Central memory CD8-positive, alpha-beta T cell (primary cell): ENCODE results near the gene CEP290.

ENCODE experiments used
- ATAC-seq: fragments of 150-1000 bp; cut with Tn5 transposase; replicated peaks from 2 replicates; pipeline ENCODE4 v1.10.0; 2022; ENCODE audit warnings: mild to moderate bottlenecking, moderate FRiP score, moderate number of reproducible peaks; ENCODE audit not compliant: poor library complexity, severe bottlenecking; ENCODE audit errors: extremely low read depth
- DNase-seq, 2 donors: peaks; one replicate each; pipeline ENCODE4 v3.0.0; 2021; ENCODE audit warnings: low spot score in 2 of 2
- H3K27ac Mint-ChIP-seq: one replicate; pipeline ENCODE4 v1.8.0; 2022; ENCODE audit warnings: low read depth, mild to moderate bottlenecking, moderate library complexity, mixed read lengths
- H3K27me3 Mint-ChIP-seq: one replicate; pipeline ENCODE4 v1.8.0; 2022; ENCODE audit warnings: mixed read lengths
- H3K36me3 Mint-ChIP-seq: one replicate; pipeline ENCODE4 v1.8.0; 2022; ENCODE audit warnings: mild to moderate bottlenecking, moderate library complexity, mixed read lengths; ENCODE audit not compliant: insufficient read depth
- H3K4me1 Mint-ChIP-seq: one replicate; pipeline ENCODE4 v1.8.0; 2022; ENCODE audit warnings: mixed read lengths
- H3K4me3 Mint-ChIP-seq: one replicate; pipeline ENCODE4 v1.8.0; 2022; ENCODE audit warnings: mild to moderate bottlenecking, moderate library complexity, mixed read lengths
- H3K9me3 Mint-ChIP-seq: one replicate; pipeline ENCODE4 v1.8.0; 2022; ENCODE audit warnings: mixed read lengths

Gene CEP290, protein sequence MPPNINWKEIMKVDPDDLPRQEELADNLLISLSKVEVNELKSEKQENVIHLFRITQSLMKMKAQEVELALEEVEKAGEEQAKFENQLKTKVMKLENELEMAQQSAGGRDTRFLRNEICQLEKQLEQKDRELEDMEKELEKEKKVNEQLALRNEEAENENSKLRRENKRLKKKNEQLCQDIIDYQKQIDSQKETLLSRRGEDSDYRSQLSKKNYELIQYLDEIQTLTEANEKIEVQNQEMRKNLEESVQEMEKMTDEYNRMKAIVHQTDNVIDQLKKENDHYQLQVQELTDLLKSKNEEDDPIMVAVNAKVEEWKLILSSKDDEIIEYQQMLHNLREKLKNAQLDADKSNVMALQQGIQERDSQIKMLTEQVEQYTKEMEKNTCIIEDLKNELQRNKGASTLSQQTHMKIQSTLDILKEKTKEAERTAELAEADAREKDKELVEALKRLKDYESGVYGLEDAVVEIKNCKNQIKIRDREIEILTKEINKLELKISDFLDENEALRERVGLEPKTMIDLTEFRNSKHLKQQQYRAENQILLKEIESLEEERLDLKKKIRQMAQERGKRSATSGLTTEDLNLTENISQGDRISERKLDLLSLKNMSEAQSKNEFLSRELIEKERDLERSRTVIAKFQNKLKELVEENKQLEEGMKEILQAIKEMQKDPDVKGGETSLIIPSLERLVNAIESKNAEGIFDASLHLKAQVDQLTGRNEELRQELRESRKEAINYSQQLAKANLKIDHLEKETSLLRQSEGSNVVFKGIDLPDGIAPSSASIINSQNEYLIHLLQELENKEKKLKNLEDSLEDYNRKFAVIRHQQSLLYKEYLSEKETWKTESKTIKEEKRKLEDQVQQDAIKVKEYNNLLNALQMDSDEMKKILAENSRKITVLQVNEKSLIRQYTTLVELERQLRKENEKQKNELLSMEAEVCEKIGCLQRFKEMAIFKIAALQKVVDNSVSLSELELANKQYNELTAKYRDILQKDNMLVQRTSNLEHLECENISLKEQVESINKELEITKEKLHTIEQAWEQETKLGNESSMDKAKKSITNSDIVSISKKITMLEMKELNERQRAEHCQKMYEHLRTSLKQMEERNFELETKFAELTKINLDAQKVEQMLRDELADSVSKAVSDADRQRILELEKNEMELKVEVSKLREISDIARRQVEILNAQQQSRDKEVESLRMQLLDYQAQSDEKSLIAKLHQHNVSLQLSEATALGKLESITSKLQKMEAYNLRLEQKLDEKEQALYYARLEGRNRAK (N-terminal part only)

DNA sequence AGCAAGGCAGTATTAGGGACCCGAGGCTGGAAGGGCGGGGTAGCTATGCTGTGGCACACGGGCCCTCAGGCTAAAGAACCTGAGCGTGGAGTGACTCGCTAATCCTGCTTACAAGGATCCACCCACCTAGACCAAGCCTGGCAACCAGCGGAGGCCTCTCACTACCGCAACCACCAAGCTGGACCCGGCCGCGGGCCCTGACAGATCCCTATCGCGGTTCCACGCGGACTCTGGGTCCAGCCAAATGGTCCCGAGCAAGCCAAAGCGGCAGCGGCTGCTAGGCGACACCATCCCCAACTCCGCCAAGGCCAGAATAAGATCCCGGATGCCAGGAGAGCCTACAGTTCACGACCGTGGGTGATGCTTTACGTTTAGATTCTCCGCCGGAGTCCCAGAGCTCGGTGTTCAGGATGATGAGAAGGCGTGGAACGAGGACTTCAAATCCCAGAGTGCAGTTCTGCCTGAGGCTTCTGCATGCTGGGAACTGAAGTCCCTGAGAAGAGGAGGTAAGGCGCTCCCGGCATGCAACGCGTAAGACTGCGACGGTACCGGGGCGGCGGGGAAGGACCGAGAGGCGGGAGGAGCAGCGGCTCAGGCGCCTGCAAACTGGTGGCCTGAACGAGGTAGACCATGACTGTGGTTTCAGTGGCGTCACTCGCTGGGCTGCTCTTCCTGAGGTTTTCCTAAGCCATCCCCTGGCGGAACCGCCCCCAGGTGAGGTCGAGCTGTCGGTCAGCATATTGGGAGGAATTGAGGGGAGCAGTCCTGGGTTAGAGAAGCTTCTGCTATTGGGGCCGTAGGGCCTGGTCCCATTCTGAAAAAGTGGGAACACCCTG lies at the start of gene CEP290, which contains the start of gene TMTC3:
Gene CEP290 (minus strand): TSS at position 315 of the 836 bp plus-strand sequence. CDS start 781 bp downstream, outside the sequence.
Gene TMTC3 (plus strand): TSS at position 534 of the 836 bp plus-strand sequence. CDS start 6,009 bp downstream, outside the sequence.
- H3K36me3 Mint-ChIP-seq: peaks cover 20% of the 10 kb centered on the region
- H3K9me3 Mint-ChIP-seq: no peaks in the 10 kb centered on the region
- DNase-seq (peak; percentile 85 to 91), ATAC-seq (peak; percentile 97)
- H3K27me3 Mint-ChIP-seq: no peaks in the 10 kb centered on the region
- H3K4me1 Mint-ChIP-seq: peaks cover 50% of the 10 kb centered on the region
- peak within 1 kb of the TSS; percentile 95 for H3K27ac Mint-ChIP-seq
- peak within 1 kb of the TSS; percentile 90 for H3K4me3 Mint-ChIP-seq

DNA sequence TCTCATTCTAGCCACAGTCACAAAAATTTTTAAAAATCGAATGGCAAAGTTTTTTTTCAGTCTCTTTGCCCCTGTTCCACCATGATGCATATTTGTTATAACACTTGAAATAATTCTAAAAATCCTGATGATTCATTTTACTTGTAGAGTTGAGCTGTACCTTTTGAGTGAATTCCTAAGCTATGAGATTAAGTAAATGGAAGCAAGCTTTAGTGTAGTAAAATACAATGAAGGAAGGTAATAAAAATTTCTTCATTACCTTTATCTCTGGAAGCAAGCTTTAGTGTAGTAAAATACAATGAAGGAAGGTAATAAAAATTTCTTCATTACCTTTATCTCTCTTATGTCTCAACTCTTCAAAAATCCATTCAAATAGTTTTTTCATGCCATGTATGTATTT lies 46.3 kb upstream of the CEP290 start:
- DNase-seq (no peak), ATAC-seq (no peak)
- Mint-ChIP-seq H3K27ac (no peak overlapping the region), H3K4me1 (no peaks in the 10 kb centered on the region), H3K9me3 (no peaks in the 10 kb centered on the region), H3K36me3 (peaks cover 4% of the 10 kb centered on the region), H3K4me3 (no peak overlapping the region), H3K27me3 (no peaks in the 10 kb centered on the region)

DNA sequence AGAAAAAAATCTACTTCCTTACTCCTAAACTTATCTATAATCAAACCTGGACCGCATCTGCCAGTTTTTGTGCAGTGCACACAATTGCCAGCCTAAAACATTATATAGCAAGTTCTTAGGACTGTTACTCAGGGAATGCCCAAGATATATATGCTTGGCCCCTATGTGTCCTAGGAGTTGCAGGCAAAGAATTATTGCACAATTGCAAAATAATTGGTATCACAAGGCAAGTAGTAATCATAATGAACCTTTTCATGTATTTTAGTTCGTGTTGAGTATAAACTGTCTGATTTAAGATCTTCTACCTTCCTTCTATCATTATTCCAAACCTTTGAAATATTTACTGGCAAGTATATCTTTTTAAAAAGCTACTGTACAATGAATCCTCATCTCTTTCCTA lies 45.7 kb upstream of the CEP290 start:
- Mint-ChIP-seq H3K27me3 (no peaks in the 10 kb centered on the region), H3K36me3 (peaks cover 4% of the 10 kb centered on the region), H3K9me3 (no peaks in the 10 kb centered on the region), H3K4me1 (no peaks in the 10 kb centered on the region), H3K27ac (no peak overlapping the region), H3K4me3 (no peak overlapping the region)
- DNase-seq (no peak), ATAC-seq (no peak)

- DNase-seq: no peak
- Mint-ChIP-seq H3K9me3 (no peaks in the 10 kb centered on the region), H3K27me3 (no peaks in the 10 kb centered on the region), H3K36me3 (peaks cover 7% of the 10 kb centered on the region), H3K27ac (no peak overlapping the region), H3K4me1 (no peaks in the 10 kb centered on the region), H3K4me3 (no peak overlapping the region)
- ATAC-seq: no peak
These were observed 44.1 kb upstream of the CEP290 start for GRCh38 chr12:88185988-88186387.

- no peak for DNase-seq
- Mint-ChIP-seq H3K4me1 (no peaks in the 10 kb centered on the region), H3K27ac (no peak overlapping the region), H3K36me3 (peaks cover 6% of the 10 kb centered on the region), H3K4me3 (no peak overlapping the region), H3K9me3 (no peaks in the 10 kb centered on the region), H3K27me3 (no peaks in the 10 kb centered on the region)
- ATAC-seq: no peak
These were observed 43.4 kb upstream of the CEP290 start for GRCh38 chr12:88185279-88185678.

GRCh38 chr12:88184196-88184595 lies 42.3 kb upstream of the CEP290 start:
- DNase-seq (no peak), ATAC-seq (no peak)
- Mint-ChIP-seq H3K27ac (no peak overlapping the region), H3K9me3 (no peaks in the 10 kb centered on the region), H3K4me1 (no peaks in the 10 kb centered on the region), H3K36me3 (peaks cover 11% of the 10 kb centered on the region), H3K27me3 (no peaks in the 10 kb centered on the region), H3K4me3 (no peak overlapping the region)

GRCh38 chr12:88182416-88182815 lies 40.5 kb upstream of the CEP290 start:
- Mint-ChIP-seq H3K27ac (no peak overlapping the region), H3K4me3 (no peak overlapping the region), H3K36me3 (peaks cover 11% of the 10 kb centered on the region), H3K4me1 (no peaks in the 10 kb centered on the region), H3K9me3 (no peaks in the 10 kb centered on the region), H3K27me3 (no peaks in the 10 kb centered on the region)
- ATAC-seq (no peak), DNase-seq (no peak)

DNA sequence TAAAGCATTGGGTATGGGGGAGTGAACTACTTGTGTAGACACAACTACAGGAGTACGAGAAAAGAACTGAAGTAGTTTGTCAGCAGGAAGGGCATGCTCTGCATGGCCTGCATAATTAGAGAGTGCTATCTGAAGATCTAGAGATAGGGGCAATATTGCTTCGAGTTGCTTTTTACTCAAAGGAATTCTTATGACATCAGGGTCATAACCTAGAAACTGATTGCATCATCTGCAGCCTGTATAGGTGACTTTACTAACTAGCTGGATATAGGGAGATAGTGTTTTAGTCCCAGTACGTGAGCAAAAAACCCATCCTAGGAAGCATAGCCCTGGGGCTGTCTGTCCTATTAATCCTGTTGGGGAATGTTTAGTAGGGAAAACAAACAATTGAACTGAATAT lies 40.0 kb upstream of the CEP290 start:
- no peak overlapping the region for H3K27ac Mint-ChIP-seq
- H3K9me3 Mint-ChIP-seq: no peaks in the 10 kb centered on the region
- DNase-seq (no peak), ATAC-seq (no peak)
- H3K4me1 Mint-ChIP-seq: no peaks in the 10 kb centered on the region
- no peaks in the 10 kb centered on the region for H3K27me3 Mint-ChIP-seq
- peaks cover 13% of the 10 kb centered on the region for H3K36me3 Mint-ChIP-seq
- H3K4me3 Mint-ChIP-seq: no peak overlapping the region

DNA sequence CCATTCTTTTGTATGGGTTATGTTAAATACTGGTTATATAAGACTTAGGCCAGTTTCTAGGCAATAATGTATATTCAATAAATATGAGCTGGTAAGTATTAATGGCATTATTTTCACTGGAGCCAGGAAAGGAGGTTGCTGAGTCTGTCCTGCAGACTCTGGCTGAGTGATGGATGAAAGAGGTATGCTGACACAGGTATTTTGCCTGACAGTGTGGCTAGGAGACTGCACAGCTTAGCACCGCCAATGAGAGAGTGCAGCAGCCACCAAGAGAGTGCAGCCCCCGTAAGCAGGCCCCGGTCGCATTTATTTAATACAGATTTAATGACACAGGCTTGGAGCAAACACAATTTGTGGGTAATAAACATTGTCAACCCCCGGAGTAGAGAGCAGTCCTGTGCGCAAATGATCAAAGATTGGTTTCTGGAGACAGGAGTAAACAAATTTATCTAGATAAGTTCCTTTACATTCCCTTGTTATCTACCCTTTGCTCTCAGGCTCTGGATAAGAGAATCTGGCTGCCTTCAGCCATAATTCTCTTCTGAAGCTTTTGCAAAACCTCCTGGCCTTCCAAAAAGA lies 37.6 kb upstream of the CEP290 start:
- Mint-ChIP-seq H3K4me3 (no peak overlapping the region), H3K27me3 (no peaks in the 10 kb centered on the region), H3K27ac (no peak overlapping the region), H3K36me3 (peaks cover 20% of the 10 kb centered on the region), H3K4me1 (no peaks in the 10 kb centered on the region), H3K9me3 (no peaks in the 10 kb centered on the region)
- no peak for ATAC-seq
- DNase-seq: no peak

DNA sequence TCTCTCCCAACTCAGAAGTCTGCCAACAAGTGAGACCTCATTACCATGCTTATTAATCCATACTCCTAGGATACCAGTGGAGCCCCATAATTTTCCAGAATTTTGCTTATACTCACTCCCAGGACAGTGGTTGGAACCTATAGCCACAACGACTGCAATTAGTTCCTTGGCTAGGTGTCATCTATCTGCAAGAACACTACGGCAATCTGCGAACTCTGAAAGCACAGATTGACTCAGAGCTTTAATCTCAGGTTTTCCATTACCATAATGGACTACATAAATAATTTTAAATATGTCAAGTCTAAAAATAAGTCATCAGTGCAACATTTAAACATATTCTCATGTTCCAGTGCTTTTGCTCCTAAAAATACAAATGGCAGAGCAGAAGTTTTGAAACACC lies 33.7 kb upstream of the CEP290 start:
- DNase-seq: no peak
- no peaks in the 10 kb centered on the region for H3K4me1 Mint-ChIP-seq
- no peaks in the 10 kb centered on the region for H3K27me3 Mint-ChIP-seq
- no peaks in the 10 kb centered on the region for H3K9me3 Mint-ChIP-seq
- no peak for ATAC-seq
- no peak overlapping the region for H3K4me3 Mint-ChIP-seq
- H3K36me3 Mint-ChIP-seq: peaks cover 24% of the 10 kb centered on the region
- H3K27ac Mint-ChIP-seq: no peak overlapping the region

DNA sequence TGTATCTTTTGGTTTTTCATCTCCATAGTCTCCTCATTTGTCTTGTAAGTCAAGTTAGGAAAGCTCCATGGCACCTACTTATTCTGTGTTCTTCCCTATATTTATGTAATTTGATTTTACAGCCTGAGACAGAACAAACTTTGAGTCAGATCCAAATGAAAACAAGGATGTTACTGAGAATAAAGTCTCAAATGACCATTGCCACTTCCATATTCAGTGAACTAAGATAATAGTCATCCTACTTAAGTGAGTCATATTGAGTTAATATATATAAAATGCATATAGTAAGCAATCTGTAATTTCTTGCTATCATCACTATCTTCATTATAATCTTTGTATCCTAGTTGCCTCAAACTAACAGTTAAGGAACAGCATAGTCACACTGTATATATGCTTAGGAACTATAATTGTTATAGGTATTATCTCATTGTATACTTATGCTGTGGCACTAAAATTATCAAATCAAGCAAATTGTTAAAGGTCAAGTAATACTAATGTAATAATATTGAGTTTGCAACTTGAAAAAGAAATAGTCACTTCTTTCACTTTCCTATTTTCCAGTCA lies 31.0 kb upstream of the CEP290 start:
- Mint-ChIP-seq H3K36me3 (peaks cover 19% of the 10 kb centered on the region), H3K27ac (no peak overlapping the region)

More for the DNA sequence above, 31.0 kb upstream of the CEP290 start:
- no peak overlapping the region for H3K4me3 Mint-ChIP-seq
- ATAC-seq (no peak), DNase-seq (no peak)
- H3K27me3 Mint-ChIP-seq: no peaks in the 10 kb centered on the region
- H3K4me1 Mint-ChIP-seq: peaks cover 7% of the 10 kb centered on the region
- no peaks in the 10 kb centered on the region for H3K9me3 Mint-ChIP-seq
